ENCODE results near the gene OR10Z1. TPM values are rescaled to one million over a fixed set of nuclear protein-coding genes. Genes with fewer than 3 reads are reported as not detected.

Gene OR10Z1
- total RNA-seq: not detected
- polyA plus RNA-seq: not detected
- total RNA-seq: 0 reads per million in 6 experiments

- Mint-ChIP-seq H3K4me1 (no peaks in the 10 kb centered on the region), H3K4me3 (no peak within 1 kb of the TSS), H3K9me3 (peaks cover 0 to 4% (median 0%) of the 10 kb centered on the region in 9 donors), H3K36me3 (peaks cover 0 to under 1% (median 0%) of the 10 kb centered on the region in 3 donors), H3K27me3 (peaks cover 0 to 6% (median 0%) of the 10 kb centered on the region in 5 donors), H3K27ac (no peak within 1 kb of the TSS)
- POLR2A ChIA-PET: no interaction called here
- DNase-seq: no peak
- ATAC-seq: no peak
These were observed at the start of gene OR10Z1 for GRCh38 chr1:158604968-158605367. OR10Z1 (plus strand) TSS chr1:158605268; CDS start chr1:158606439, 1,171 bp downstream.

- ATAC-seq (no peak), DNase-seq (no peak)
- no peak overlapping the region for H3K4me3 Mint-ChIP-seq
- no peaks in the 10 kb centered on the region for H3K36me3 Mint-ChIP-seq
- H3K27ac Mint-ChIP-seq: peak overlapping the region in 1 of 10 donors; percentile 14
- peaks cover 0 to 9% (median 0%) of the 10 kb centered on the region in 9 donors for H3K9me3 Mint-ChIP-seq
- H3K27me3 Mint-ChIP-seq: peaks cover 6 to 29% (median 9%) of the 10 kb centered on the region in 5 donors
- H3K4me1 Mint-ChIP-seq: peaks cover 0 to 11% (median 0%) of the 10 kb centered on the region in 4 donors
- POLR2A ChIA-PET: no interaction called here
These were observed 45.4 kb upstream of the OR10Z1 start for GRCh38 chr1:158559696-158560095.

GRCh38 chr1:158563853-158564252 lies 41.2 kb upstream of the OR10Z1 start:
- POLR2A ChIA-PET: no interaction called here
- no peak for ATAC-seq
- H3K9me3 Mint-ChIP-seq: peaks cover 0 to 9% (median 1%) of the 10 kb centered on the region in 9 donors

GRCh38 chr1:158564608-158565007 lies 40.5 kb upstream of the OR10Z1 start:
- H3K27ac Mint-ChIP-seq: no peak overlapping the region
- H3K4me1 Mint-ChIP-seq: peaks cover 0 to 11% (median 0%) of the 10 kb centered on the region in 4 donors
- no peak for DNase-seq
- no peak for ATAC-seq
- H3K4me3 Mint-ChIP-seq: no peak overlapping the region
- POLR2A ChIA-PET: no interaction called here
- H3K36me3 Mint-ChIP-seq: no peaks in the 10 kb centered on the region
- H3K27me3 Mint-ChIP-seq: peaks cover 5 to 21% (median 12%) of the 10 kb centered on the region in 5 donors
- peaks cover 0 to 9% (median 1%) of the 10 kb centered on the region in 9 donors for H3K9me3 Mint-ChIP-seq

More at GRCh38 chr1:158563853-158564252, 41.2 kb upstream of the OR10Z1 start:
- DNase-seq: no peak
- H3K36me3 Mint-ChIP-seq: no peaks in the 10 kb centered on the region
- H3K27me3 Mint-ChIP-seq: peaks cover 5 to 21% (median 12%) of the 10 kb centered on the region in 5 donors
- H3K4me1 Mint-ChIP-seq: peaks cover 0 to 11% (median 0%) of the 10 kb centered on the region in 4 donors
- H3K4me3 Mint-ChIP-seq: no peak overlapping the region
- no peak overlapping the region for H3K27ac Mint-ChIP-seq

GRCh38 chr1:158570480-158570879 lies 34.6 kb upstream of the OR10Z1 start, which contains the start of gene OR6P1:
OR6P1 (minus strand) TSS chr1:158570580; CDS start chr1:158563604, 6,976 bp downstream.
- H3K4me1 Mint-ChIP-seq: no peaks in the 10 kb centered on the region
- POLR2A ChIA-PET: no interaction called here
- H3K27me3 Mint-ChIP-seq: peaks cover 2 to 13% (median 7%) of the 10 kb centered on the region in 5 donors
- peaks cover 0 to 3% (median 0%) of the 10 kb centered on the region in 9 donors for H3K9me3 Mint-ChIP-seq
- DNase-seq (no peak), ATAC-seq (no peak)
- H3K27ac Mint-ChIP-seq: peak within 1 kb of the TSS in 1 of 10 donors; percentile 57
- H3K36me3 Mint-ChIP-seq: no peaks in the 10 kb centered on the region
- H3K4me3 Mint-ChIP-seq: no peak within 1 kb of the TSS

GRCh38 chr1:158572226-158572625 lies 32.8 kb upstream of the OR10Z1 start:
- POLR2A ChIA-PET: interaction anchor here (0.6 kb wide), 1 partner anchor 50 kb away, joined by 3 read pairs; no protein-coding TSS in a partner anchor
- H3K9me3 Mint-ChIP-seq: peaks cover 0 to 2% (median 0%) of the 10 kb centered on the region in 9 donors
- no peak overlapping the region for H3K27ac Mint-ChIP-seq
- H3K4me1 Mint-ChIP-seq: no peaks in the 10 kb centered on the region
- DNase-seq (no peak), ATAC-seq (no peak)
- no peak overlapping the region for H3K4me3 Mint-ChIP-seq
- H3K36me3 Mint-ChIP-seq: no peaks in the 10 kb centered on the region
- peaks cover 0 to 13% (median 10%) of the 10 kb centered on the region in 5 donors for H3K27me3 Mint-ChIP-seq

- DNase-seq (no peak), ATAC-seq (no peak)
- Mint-ChIP-seq H3K9me3 (no peaks in the 10 kb centered on the region), H3K4me3 (no peak overlapping the region), H3K27ac (no peak overlapping the region), H3K27me3 (peaks cover 5 to 42% (median 12%) of the 10 kb centered on the region in 5 donors), H3K36me3 (no peaks in the 10 kb centered on the region), H3K4me1 (no peaks in the 10 kb centered on the region)
- POLR2A ChIA-PET: no interaction called here
These were observed 27.5 kb upstream of the OR10Z1 start for GRCh38 chr1:158577561-158577960.

- DNase-seq: no peak
- H3K27me3 Mint-ChIP-seq: peaks cover 9 to 45% (median 12%) of the 10 kb centered on the region in 5 donors
- POLR2A ChIA-PET: no interaction called here
- H3K9me3 Mint-ChIP-seq: no peaks in the 10 kb centered on the region
- no peak within 1 kb of the TSS for H3K27ac Mint-ChIP-seq
- H3K36me3 Mint-ChIP-seq: no peaks in the 10 kb centered on the region
- H3K4me1 Mint-ChIP-seq: no peaks in the 10 kb centered on the region
- H3K4me3 Mint-ChIP-seq: no peak within 1 kb of the TSS
- ATAC-seq: no peak
These were observed 25.3 kb upstream of the OR10Z1 start, which contains the start of gene OR10X1 for GRCh38 chr1:158579733-158580132. OR10X1 (minus strand) TSS chr1:158579899; CDS start chr1:158579899, 0 bp downstream.

GRCh38 chr1:158583962-158584361 lies 21.1 kb upstream of the OR10Z1 start:
- DNase-seq (no peak), ATAC-seq (no peak)
- Mint-ChIP-seq H3K9me3 (peaks cover 0 to 11% (median 3%) of the 10 kb centered on the region in 9 donors), H3K4me1 (no peaks in the 10 kb centered on the region), H3K27ac (no peak overlapping the region), H3K36me3 (peaks cover 0 to 5% (median 0%) of the 10 kb centered on the region in 3 donors), H3K27me3 (peaks cover 6 to 35% (median 9%) of the 10 kb centered on the region in 5 donors), H3K4me3 (no peak overlapping the region)
- POLR2A ChIA-PET: no interaction called here

GRCh38 chr1:158586942-158587341 lies 18.1 kb upstream of the OR10Z1 start:
- ATAC-seq: no peak
- no peak overlapping the region for H3K27ac Mint-ChIP-seq
- H3K4me3 Mint-ChIP-seq: no peak overlapping the region
- H3K27me3 Mint-ChIP-seq: peaks cover 3 to 20% (median 11%) of the 10 kb centered on the region in 5 donors
- peaks cover 0 to 5% (median 0%) of the 10 kb centered on the region in 3 donors for H3K36me3 Mint-ChIP-seq
- peaks cover 0 to 13% (median 3%) of the 10 kb centered on the region in 9 donors for H3K9me3 Mint-ChIP-seq
- no peaks in the 10 kb centered on the region for H3K4me1 Mint-ChIP-seq
- POLR2A ChIA-PET: no interaction called here
- DNase-seq: no peak

- DNase-seq (no peak), ATAC-seq (no peak)
- H3K4me3 Mint-ChIP-seq: no peak overlapping the region
- POLR2A ChIA-PET: no interaction called here
- H3K27ac Mint-ChIP-seq: no peak overlapping the region
- peaks cover 5 to 9% (median 8%) of the 10 kb centered on the region in 5 donors for H3K27me3 Mint-ChIP-seq
- no peaks in the 10 kb centered on the region for H3K4me1 Mint-ChIP-seq
- H3K9me3 Mint-ChIP-seq: peaks cover 0 to 39% (median 29%) of the 10 kb centered on the region in 9 donors
- peaks cover 0 to 29% (median 10%) of the 10 kb centered on the region in 3 donors for H3K36me3 Mint-ChIP-seq
These were observed 4.3 kb upstream of the OR10Z1 start for GRCh38 chr1:158600735-158601134.

GRCh38 chr1:158607296-158607695 lies 2.2 kb downstream of the OR10Z1 start:
- no peak overlapping the region for H3K4me3 Mint-ChIP-seq
- no peaks in the 10 kb centered on the region for H3K4me1 Mint-ChIP-seq
- no peaks in the 10 kb centered on the region for H3K9me3 Mint-ChIP-seq
- ATAC-seq (no peak), DNase-seq (no peak)
- H3K36me3 Mint-ChIP-seq: no peaks in the 10 kb centered on the region
- peaks cover 0 to 6% (median 0%) of the 10 kb centered on the region in 5 donors for H3K27me3 Mint-ChIP-seq
- POLR2A ChIA-PET: no interaction called here
- no peak overlapping the region for H3K27ac Mint-ChIP-seq

GRCh38 chr1:158611916-158612315 lies 6.8 kb downstream of the OR10Z1 start:
- ATAC-seq: no peak
- Mint-ChIP-seq H3K36me3 (no peaks in the 10 kb centered on the region), H3K4me1 (no peaks in the 10 kb centered on the region), H3K9me3 (no peaks in the 10 kb centered on the region), H3K27ac (no peak overlapping the region), H3K4me3 (no peak overlapping the region), H3K27me3 (peaks cover 0 to 8% (median 1%) of the 10 kb centered on the region in 5 donors)
- POLR2A ChIA-PET: no interaction called here
- no peak for DNase-seq

- POLR2A ChIA-PET: no interaction called here
These were observed 8.7 kb downstream of the OR10Z1 start for GRCh38 chr1:158613764-158614163.

More at GRCh38 chr1:158613764-158614163, 8.7 kb downstream of the OR10Z1 start:
- H3K4me3 Mint-ChIP-seq: no peak overlapping the region
- H3K9me3 Mint-ChIP-seq: no peaks in the 10 kb centered on the region
- H3K36me3 Mint-ChIP-seq: no peaks in the 10 kb centered on the region
- ATAC-seq (no peak), DNase-seq (no peak)
- H3K4me1 Mint-ChIP-seq: no peaks in the 10 kb centered on the region
- H3K27ac Mint-ChIP-seq: no peak overlapping the region
- peaks cover 0 to 11% (median 3%) of the 10 kb centered on the region in 5 donors for H3K27me3 Mint-ChIP-seq
